Vagina (tissue), 2 donors: ENCODE data around the gene SH3BGR. TPM values are rescaled to one million over a fixed set of nuclear protein-coding genes. Genes with fewer than 3 reads are reported as not detected.

Source experiments
- DNase-seq, 2 donors: peaks; one replicate each; pipeline ENCODE4 v3.0.0-alpha.2; 2017; ENCODE audit errors: extremely low spot score in 2 of 2
- H3K27ac ChIP-seq: fragments of 200-600 bp; sonication (generic); one replicate; pipeline ENCODE4 v1.5.1; 2019
- H3K27me3 ChIP-seq: fragments of 200-600 bp; sonication (generic); one replicate; pipeline ENCODE4 v1.5.1; 2019
- H3K36me3 ChIP-seq, 2 donors: fragments of 200-600 bp; sonication (generic); one replicate each; pipeline ENCODE4 v1.5.1; 2017 to 2019
- H3K4me1 ChIP-seq: fragments of 200-600 bp; sonication (generic); one replicate; pipeline ENCODE4 v1.5.1; 2019
- H3K4me3 ChIP-seq, 2 donors: fragments of 200-600 bp; sonication (generic); 1 replicate in 1 of 2; 2 replicates in 1 of 2; pipeline ENCODE4 v1.5.1; 2016 to 2019
- H3K9me3 ChIP-seq: fragments of 200-600 bp; sonication (generic); one replicate; pipeline ENCODE4 v1.5.1; 2019
- POLR2A ChIP-seq, 2 donors: fragments of 450-650 bp; IDR thresholded peaks; one replicate each; pipeline ENCODE4 v1.6.1; 2017; ENCODE audit warnings: antibody characterized with exemption in 2 of 2, mild to moderate bottlenecking in 2 of 2, moderate library complexity in 2 of 2
- POLR2AphosphoS5 ChIP-seq, 2 donors: sonication (generic); formaldehyde crosslinking; IDR thresholded peaks; one replicate each; pipeline ENCODE4 v1.9.0; 2017; ENCODE audit warnings: antibody characterized with exemption in 2 of 2, mild to moderate bottlenecking in 2 of 2, low read depth in 1 of 2; ENCODE audit not compliant: insufficient read depth in 1 of 2
- intact Hi-C: fragments of 100-400 bp; cut with DNase I; formaldehyde crosslinking; loops from one replicate; pipeline ENCODE4 v1.15.1; 2023
- total RNA-seq: library from RNA; depleted of rRNA; stranded (reverse); fragments of >200 nt; gene quantifications from one replicate; pipeline ENCODE4 v1.2.3, GENCODE V29; 2016
- TF ChIP-seq, protein P1 (sequence below), 3 experiments: fragments of 450-650 bp in 2 of 3; fragments of 200-600 bp in 1 of 3; sonication (generic) in 1 of 3; IDR thresholded peaks; one replicate each; pipeline ENCODE4 v1.5.1; 2017 to 2019; ENCODE audit warnings: antibody characterized with exemption in 3 of 3, mild to moderate bottlenecking in 2 of 3, moderate library complexity in 2 of 3

The SH3BGR gene
- total RNA-seq, 1 donor from 2014 or later: 1.2 TPM

GRCh38 chr21:39430016-39430415 lies 21.8 kb upstream of the SH3BGR start:
- no peaks in the 10 kb centered on the region for H3K27me3 ChIP-seq
- no peak overlapping the region for H3K27ac ChIP-seq
- no peaks in the 10 kb centered on the region for H3K4me1 ChIP-seq
- H3K4me3 ChIP-seq: no peak overlapping the region
- no peaks in the 10 kb centered on the region for H3K36me3 ChIP-seq
- TF ChIP-seq, protein P1, sequence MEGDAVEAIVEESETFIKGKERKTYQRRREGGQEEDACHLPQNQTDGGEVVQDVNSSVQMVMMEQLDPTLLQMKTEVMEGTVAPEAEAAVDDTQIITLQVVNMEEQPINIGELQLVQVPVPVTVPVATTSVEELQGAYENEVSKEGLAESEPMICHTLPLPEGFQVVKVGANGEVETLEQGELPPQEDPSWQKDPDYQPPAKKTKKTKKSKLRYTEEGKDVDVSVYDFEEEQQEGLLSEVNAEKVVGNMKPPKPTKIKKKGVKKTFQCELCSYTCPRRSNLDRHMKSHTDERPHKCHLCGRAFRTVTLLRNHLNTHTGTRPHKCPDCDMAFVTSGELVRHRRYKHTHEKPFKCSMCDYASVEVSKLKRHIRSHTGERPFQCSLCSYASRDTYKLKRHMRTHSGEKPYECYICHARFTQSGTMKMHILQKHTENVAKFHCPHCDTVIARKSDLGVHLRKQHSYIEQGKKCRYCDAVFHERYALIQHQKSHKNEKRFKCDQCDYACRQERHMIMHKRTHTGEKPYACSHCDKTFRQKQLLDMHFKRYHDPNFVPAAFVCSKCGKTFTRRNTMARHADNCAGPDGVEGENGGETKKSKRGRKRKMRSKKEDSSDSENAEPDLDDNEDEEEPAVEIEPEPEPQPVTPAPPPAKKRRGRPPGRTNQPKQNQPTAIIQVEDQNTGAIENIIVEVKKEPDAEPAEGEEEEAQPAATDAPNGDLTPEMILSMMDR (IDR thresholded peaks at IDR 0.05): no peak
- no peak for TF ChIP-seq POLR2AphosphoS5 (IDR thresholded peaks at IDR 0.05; ENCODE audit: insufficient read depth in 1 of 2, low read depth in 1 of 2)
- TF ChIP-seq POLR2A (IDR thresholded peaks at IDR 0.05): no peak
- intact Hi-C loops: no loop called here
- H3K9me3 ChIP-seq: no peaks in the 10 kb centered on the region
- DNase-seq: no peak

GRCh38 chr21:39430457-39430856 lies 21.3 kb upstream of the SH3BGR start:
- H3K27ac ChIP-seq: no peak overlapping the region
- H3K36me3 ChIP-seq: no peaks in the 10 kb centered on the region
- intact Hi-C loops: no loop called here
- DNase-seq: no peak
- H3K4me1 ChIP-seq: no peaks in the 10 kb centered on the region
- H3K9me3 ChIP-seq: no peaks in the 10 kb centered on the region
- H3K27me3 ChIP-seq: no peaks in the 10 kb centered on the region
- H3K4me3 ChIP-seq: no peak overlapping the region
- TF ChIP-seq POLR2AphosphoS5 (IDR thresholded peaks at IDR 0.05; ENCODE audit: insufficient read depth in 1 of 2, low read depth in 1 of 2) (no peak), POLR2A (IDR thresholded peaks at IDR 0.05) (no peak)
- TF ChIP-seq, protein P1 (IDR thresholded peaks at IDR 0.05): no peak

- H3K9me3 ChIP-seq: no peaks in the 10 kb centered on the region
- H3K36me3 ChIP-seq: no peaks in the 10 kb centered on the region
- intact Hi-C loops: no loop called here
- DNase-seq: no peak
- H3K4me1 ChIP-seq: no peaks in the 10 kb centered on the region
- no peak overlapping the region for H3K27ac ChIP-seq
- H3K27me3 ChIP-seq: no peaks in the 10 kb centered on the region
- no peak for TF ChIP-seq POLR2A (IDR thresholded peaks at IDR 0.05)
- no peak for TF ChIP-seq POLR2AphosphoS5 (IDR thresholded peaks at IDR 0.05; ENCODE audit: insufficient read depth in 1 of 2, low read depth in 1 of 2)
- TF ChIP-seq, protein P1 (IDR thresholded peaks at IDR 0.05): no peak
- H3K4me3 ChIP-seq: no peak overlapping the region
These were observed 20.8 kb upstream of the SH3BGR start for GRCh38 chr21:39430954-39431353.

DNA sequence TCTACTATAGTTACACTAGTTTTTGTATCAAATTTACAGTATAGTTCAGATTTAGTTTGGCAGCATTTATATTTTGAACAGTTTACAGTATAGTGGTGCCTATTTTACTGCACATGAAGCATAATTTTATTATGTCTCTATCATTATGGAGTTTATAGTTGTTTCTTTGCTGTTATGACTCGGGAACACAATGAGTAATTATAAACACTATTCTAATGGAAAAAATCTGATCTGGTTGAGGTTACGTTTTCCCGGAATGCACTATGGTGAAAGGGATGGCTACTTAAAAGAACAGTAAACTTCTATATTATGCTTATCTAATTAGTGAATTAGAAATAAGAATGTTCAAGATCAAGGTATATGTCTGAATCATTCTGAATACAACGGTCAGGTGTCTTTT lies 16.8 kb upstream of the SH3BGR start:
- TF ChIP-seq POLR2A (IDR thresholded peaks at IDR 0.05): no peak
- no peak for TF ChIP-seq POLR2AphosphoS5 (IDR thresholded peaks at IDR 0.05; ENCODE audit: insufficient read depth in 1 of 2, low read depth in 1 of 2)
- TF ChIP-seq, protein P1 (IDR thresholded peaks at IDR 0.05): no peak
- intact Hi-C loops: no loop called here
- H3K27ac ChIP-seq: no peak overlapping the region
- no peaks in the 10 kb centered on the region for H3K36me3 ChIP-seq
- no peaks in the 10 kb centered on the region for H3K4me1 ChIP-seq
- no peak for DNase-seq
- no peaks in the 10 kb centered on the region for H3K27me3 ChIP-seq
- H3K9me3 ChIP-seq: no peaks in the 10 kb centered on the region
- no peak overlapping the region for H3K4me3 ChIP-seq

- no peak overlapping the region for H3K27ac ChIP-seq
- no peaks in the 10 kb centered on the region for H3K27me3 ChIP-seq
- TF ChIP-seq, protein P1 (IDR thresholded peaks at IDR 0.05): no peak
- DNase-seq: no peak
- intact Hi-C loops: no loop called here
- H3K9me3 ChIP-seq: no peaks in the 10 kb centered on the region
- H3K4me1 ChIP-seq: no peaks in the 10 kb centered on the region
- no peaks in the 10 kb centered on the region for H3K36me3 ChIP-seq
- no peak overlapping the region for H3K4me3 ChIP-seq
These were observed 12.5 kb upstream of the SH3BGR start for GRCh38 chr21:39439232-39439631.
